GM18873 (cell line): ENCODE measurements around the gene TRMT10B.
"Not testable (repeated sequence)": the region's sequence is repeated elsewhere in the genome, so short reads cannot be mapped to it uniquely, and the experiment has no call there.

Source experiments
- ATAC-seq: cut with Tn5 transposase; IDR thresholded peaks from one replicate; pipeline ENCODE4 v1.9.1; 2021; ENCODE audit warnings: mild to moderate bottlenecking, moderate library complexity, moderate number of reproducible peaks; ENCODE audit not compliant: unreplicated experiment, low FRiP score

TRMT10B gene

GRCh38 chr9:37749129-37749528 lies 4.5 kb upstream of the TRMT10B start:
- no peak for ATAC-seq

- no peak for ATAC-seq
Measured at GRCh38 chr9:37751186-37751585, 2.4 kb upstream of the TRMT10B start.

GRCh38 chr9:37751704-37752103 lies 1.9 kb upstream of the TRMT10B start:
- not testable (repeated sequence) for ATAC-seq

GRCh38 chr9:37752112-37752511 lies 1.5 kb upstream of the TRMT10B start:
- ATAC-seq: not testable (repeated sequence)

GRCh38 chr9:37752642-37753488 lies 740 bp upstream of the TRMT10B start:
- no peak for ATAC-seq

GRCh38 chr9:37758747-37759146 lies 5.1 kb downstream of the TRMT10B start:
- no peak for ATAC-seq

GRCh38 chr9:37760416-37761161 lies 7.0 kb downstream of the TRMT10B start:
- ATAC-seq: no peak

GRCh38 chr9:37761511-37761910 lies 7.9 kb downstream of the TRMT10B start:
- no peak for ATAC-seq

- not testable (repeated sequence) for ATAC-seq
Measured at GRCh38 chr9:37765263-37765662, 11.7 kb downstream of the TRMT10B start.

- ATAC-seq: no peak
Measured at GRCh38 chr9:37769306-37769705, 15.7 kb downstream of the TRMT10B start.

GRCh38 chr9:37769995-37770394 lies 16.4 kb downstream of the TRMT10B start:
- no peak for ATAC-seq

GRCh38 chr9:37775216-37775919 lies 21.8 kb downstream of the TRMT10B start:
- no peak for ATAC-seq

GRCh38 chr9:37776328-37776727 lies 22.7 kb downstream of the TRMT10B start:
- ATAC-seq: no peak

- ATAC-seq: no peak
Measured at GRCh38 chr9:37778534-37778933, 24.9 kb downstream of the TRMT10B start.

GRCh38 chr9:37784291-37784615 lies 30.6 kb downstream of the TRMT10B start:
- ATAC-seq: no peak

GRCh38 chr9:37784616-37785483 lies 31.2 kb downstream of the TRMT10B start, which contains the start of gene EXOSC3:
Gene EXOSC3 (minus strand): TSS chr9:37785064. CDS start chr9:37785044, 20 bp downstream.
- peak; percentile 77 for ATAC-seq

GRCh38 chr9:37787059-37787458 lies 33.5 kb downstream of the TRMT10B start:
- no peak for ATAC-seq

- no peak for ATAC-seq
Measured at GRCh38 chr9:37788332-37788731, 34.7 kb downstream of the TRMT10B start.

GRCh38 chr9:37790096-37790495 lies 36.5 kb downstream of the TRMT10B start:
- ATAC-seq: no peak

- no peak for ATAC-seq
Measured at GRCh38 chr9:37792122-37792521, 38.5 kb downstream of the TRMT10B start.
